D721Med (cell line): Measurements from ENCODE around the gene ARHGAP36.

Source experiments
- DNase-seq: peaks from one replicate; pipeline ENCODE4 v3.0.0; 2011; ENCODE audit warnings: low spot score; ENCODE audit not compliant: insufficient read length
- FAIRE-seq: peaks from 2 replicates; lab custom pipeline; 2011; peaks lifted over from hg19 to GRCh38; lab: Jason Lieb, UNC
- TF ChIP-seq, protein P1 (sequence below): IDR thresholded peaks from 2 replicates; pipeline ENCODE4 v1.5.1; 2012; ENCODE audit warnings: mild to moderate bottlenecking, control low read depth; ENCODE audit not compliant: insufficient read depth; ENCODE audit errors: missing control alignments

Gene ARHGAP36

DNA sequence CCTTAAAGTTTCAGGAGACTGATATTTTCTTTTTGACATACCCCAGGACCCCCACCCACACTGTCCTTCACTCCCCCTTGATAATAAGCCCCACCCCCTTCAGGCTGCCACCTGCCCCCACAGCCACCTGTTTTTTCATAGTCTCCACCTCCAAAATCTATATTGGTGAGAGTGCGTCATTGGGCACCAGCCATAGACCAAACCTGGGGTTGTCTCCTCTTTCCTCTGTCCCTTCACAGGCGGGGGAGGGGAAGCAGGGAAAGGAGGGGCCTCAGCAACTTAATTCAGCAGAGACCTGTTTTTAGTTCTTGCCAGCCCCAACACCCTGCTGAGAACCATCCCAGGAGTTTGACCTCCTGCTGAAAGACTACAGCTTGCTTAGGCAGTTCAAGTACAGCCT lies 1.1 kb downstream of the ARHGAP36 start:
- TF ChIP-seq, protein P1, sequence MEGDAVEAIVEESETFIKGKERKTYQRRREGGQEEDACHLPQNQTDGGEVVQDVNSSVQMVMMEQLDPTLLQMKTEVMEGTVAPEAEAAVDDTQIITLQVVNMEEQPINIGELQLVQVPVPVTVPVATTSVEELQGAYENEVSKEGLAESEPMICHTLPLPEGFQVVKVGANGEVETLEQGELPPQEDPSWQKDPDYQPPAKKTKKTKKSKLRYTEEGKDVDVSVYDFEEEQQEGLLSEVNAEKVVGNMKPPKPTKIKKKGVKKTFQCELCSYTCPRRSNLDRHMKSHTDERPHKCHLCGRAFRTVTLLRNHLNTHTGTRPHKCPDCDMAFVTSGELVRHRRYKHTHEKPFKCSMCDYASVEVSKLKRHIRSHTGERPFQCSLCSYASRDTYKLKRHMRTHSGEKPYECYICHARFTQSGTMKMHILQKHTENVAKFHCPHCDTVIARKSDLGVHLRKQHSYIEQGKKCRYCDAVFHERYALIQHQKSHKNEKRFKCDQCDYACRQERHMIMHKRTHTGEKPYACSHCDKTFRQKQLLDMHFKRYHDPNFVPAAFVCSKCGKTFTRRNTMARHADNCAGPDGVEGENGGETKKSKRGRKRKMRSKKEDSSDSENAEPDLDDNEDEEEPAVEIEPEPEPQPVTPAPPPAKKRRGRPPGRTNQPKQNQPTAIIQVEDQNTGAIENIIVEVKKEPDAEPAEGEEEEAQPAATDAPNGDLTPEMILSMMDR, result no peak
- no peak for FAIRE-seq
- no peak for DNase-seq

- FAIRE-seq, result no peak
- DNase-seq, result no peak
- TF ChIP-seq, protein P1, result no peak
Observed at GRCh38 chrX:131060147-131060546, 2.0 kb downstream of the ARHGAP36 start.

- no peak for FAIRE-seq
- no peak for DNase-seq
- TF ChIP-seq, protein P1, result no peak
Observed at GRCh38 chrX:131061306-131061705, 3.2 kb downstream of the ARHGAP36 start.

GRCh38 chrX:131063613-131064012 lies 5.5 kb downstream of the ARHGAP36 start:
- no peak for FAIRE-seq
- TF ChIP-seq, protein P1, result no peak
- DNase-seq, result no peak

GRCh38 chrX:131066237-131066636 lies 8.1 kb downstream of the ARHGAP36 start:
- FAIRE-seq, result no peak
- DNase-seq, result no peak
- TF ChIP-seq, protein P1, result no peak

DNA sequence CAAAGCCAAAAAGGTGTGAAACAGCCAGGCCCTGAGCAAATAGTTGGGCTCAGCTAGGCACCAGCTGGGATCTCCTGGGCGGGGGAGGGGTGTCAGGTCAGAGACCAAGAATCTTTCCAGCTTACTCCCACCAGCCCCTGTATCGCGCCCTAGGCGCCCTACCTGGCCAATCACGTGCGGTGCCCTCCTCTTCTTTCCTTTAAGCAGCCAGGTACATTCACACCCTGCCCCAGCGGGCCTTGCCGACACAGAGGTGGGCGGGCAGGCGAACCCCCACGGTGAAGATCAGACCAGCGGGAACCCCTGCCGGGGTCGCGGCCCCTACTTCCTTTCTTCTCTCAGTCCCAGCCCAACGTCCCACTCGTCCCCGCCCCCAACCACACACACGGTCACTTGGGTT lies 9.1 kb downstream of the ARHGAP36 start:
- no peak for FAIRE-seq
- TF ChIP-seq, protein P1, result no peak
- no peak for DNase-seq

GRCh38 chrX:131067846-131068745 lies 9.9 kb downstream of the ARHGAP36 start:
- FAIRE-seq (no peak), DNase-seq (no peak)
- TF ChIP-seq, protein P1, result no peak
